HG02588 (cell line): ENCODE results near the gene PRSS2.

Experiments used
- ATAC-seq: cut with Tn5 transposase; IDR thresholded peaks from one replicate; pipeline ENCODE4 v1.9.1; 2021; ENCODE audit warnings: mild to moderate bottlenecking, moderate library complexity; ENCODE audit not compliant: unreplicated experiment

The PRSS2 gene

DNA sequence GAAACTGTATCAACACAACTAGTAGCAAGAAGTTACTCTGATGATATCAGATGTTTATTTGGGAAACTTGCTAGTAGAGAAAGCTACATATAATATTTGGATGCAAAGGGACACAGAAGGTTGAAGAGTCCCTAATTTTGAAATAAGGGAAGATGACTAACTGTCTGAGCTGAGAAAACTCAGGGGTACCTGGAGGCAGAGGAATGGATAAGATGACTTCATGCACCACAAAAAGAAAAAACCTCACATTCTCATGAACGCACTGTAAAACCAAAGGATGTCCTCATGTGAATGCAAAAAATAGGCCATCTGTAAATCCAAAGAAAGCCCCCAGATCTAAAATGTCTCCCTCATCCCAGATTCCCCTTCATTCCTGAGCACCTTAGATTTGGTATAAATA, 29.3 kb downstream of the PRSS2 start:
- no peak for ATAC-seq

DNA sequence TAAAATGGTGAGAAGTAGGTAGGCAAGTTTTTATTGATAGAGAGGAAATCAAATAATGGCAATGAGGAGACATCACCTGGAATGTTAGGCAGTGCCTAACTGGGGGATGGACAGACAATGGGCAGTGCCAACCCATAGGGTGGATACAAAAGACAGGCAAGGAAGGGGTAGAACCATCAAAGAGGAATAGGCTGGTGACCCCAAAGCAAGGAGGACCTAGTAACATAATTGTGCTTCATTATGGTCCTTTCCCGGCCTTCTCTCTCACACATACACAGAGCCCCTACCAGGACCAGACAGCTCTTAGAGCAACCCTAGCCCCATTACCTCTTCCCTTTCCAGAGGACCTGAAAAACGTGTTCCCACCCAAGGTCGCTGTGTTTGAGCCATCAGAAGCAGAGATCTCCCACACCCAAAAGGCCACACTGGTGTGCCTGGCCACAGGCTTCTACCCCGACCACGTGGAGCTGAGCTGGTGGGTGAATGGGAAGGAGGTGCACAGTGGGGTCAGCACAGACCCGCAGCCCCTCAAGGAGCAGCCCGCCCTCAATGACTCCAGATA, 30.0 kb downstream of the PRSS2 start:
- no peak for ATAC-seq

DNA sequence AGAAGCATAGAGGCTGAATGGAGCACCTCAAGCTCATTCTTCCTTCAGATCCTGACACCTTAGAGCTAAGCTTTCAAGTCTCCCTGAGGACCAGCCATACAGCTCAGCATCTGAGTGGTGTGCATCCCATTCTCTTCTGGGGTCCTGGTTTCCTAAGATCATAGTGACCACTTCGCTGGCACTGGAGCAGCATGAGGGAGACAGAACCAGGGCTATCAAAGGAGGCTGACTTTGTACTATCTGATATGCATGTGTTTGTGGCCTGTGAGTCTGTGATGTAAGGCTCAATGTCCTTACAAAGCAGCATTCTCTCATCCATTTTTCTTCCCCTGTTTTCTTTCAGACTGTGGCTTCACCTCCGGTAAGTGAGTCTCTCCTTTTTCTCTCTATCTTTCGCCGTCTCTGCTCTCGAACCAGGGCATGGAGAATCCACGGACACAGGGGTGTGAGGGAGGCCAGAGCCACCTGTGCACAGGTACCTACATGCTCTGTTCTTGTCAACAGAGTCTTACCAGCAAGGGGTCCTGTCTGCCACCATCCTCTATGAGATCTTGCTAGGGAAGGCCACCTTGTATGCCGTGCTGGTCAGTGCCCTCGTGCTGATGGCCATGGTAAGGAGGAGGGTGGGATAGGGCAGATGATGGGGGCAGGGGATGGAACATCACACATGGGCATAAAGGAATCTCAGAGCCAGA, 31.0 kb downstream of the PRSS2 start:
- no peak for ATAC-seq

DNA sequence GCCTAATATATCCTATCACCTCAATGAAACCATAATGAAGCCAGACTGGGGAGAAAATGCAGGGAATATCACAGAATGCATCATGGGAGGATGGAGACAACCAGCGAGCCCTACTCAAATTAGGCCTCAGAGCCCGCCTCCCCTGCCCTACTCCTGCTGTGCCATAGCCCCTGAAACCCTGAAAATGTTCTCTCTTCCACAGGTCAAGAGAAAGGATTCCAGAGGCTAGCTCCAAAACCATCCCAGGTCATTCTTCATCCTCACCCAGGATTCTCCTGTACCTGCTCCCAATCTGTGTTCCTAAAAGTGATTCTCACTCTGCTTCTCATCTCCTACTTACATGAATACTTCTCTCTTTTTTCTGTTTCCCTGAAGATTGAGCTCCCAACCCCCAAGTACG, 31.5 kb downstream of the PRSS2 start:
- ATAC-seq: no peak

DNA sequence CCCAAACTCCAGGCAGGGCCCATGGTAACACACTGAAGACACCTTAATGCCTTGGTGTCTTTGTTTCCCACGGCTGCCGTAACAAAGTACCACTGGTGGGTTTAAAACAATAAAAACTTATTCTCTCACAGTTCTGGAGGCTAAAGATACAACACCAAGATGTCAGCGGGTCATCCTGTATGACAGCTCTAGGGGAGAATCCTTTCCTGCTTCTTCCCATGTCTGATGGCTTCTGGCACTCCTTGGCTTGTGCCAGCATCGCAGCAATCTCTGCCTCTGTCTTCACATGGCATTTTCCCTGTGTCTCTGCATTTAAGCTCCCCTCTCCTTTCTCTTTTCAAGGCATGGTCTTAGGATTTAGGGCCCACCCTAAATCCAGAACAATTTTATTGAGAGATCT, 33.1 kb downstream of the PRSS2 start:
- ATAC-seq: no peak

DNA sequence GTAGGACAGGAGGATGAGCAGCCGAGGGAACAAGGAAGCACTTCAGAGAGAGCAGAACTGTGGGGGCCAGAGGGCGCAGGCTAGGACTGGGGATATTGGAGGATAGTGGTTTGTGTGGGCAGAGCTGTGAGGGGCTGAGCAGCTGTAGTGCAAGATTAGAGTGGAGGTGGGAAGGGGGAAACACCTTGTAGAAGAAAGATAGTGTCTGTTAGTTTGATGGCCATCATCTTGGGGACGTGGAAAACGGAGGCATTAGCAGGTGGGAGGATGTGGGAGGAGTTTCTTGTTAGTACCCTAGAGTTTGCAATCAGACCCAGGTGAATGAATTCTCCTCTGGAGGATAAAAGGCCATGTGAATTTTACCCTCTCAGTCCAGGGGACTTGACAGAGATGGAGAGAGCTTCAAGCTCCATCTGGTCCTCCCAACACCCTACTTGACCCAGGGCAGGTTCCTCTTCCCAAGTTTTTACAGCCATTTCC, 34.0 kb downstream of the PRSS2 start:
- ATAC-seq: no peak

DNA sequence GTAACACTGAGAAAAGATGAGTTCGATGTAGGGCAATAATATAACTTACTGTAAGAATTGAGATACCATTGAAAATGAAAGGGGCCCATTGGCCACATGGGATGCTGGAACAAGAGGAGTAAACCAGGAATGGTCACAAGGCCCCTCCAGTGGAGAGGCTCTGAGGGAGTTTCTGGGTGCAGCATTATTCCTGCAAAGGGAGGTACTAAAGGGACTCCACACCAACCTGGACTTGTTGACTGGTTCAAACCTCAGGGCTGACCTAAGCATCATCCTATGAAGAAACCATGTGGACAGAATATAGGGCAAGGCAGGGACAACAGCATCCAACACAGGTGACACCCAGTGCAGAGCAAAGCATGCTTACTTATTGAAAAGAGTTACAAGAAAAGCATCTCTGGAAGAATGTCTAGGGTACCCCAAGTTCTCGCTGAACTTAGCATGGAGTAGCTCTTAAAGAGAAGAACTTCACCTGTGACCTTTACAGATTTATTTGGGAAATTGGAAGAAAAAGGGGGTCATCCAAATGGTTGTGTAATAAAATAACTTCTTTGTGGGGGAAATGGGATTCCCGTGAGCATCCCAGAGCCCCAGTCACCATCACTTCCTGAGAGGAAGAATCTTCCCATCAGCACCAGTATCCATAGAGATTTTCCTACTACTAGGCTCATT, 34.7 kb downstream of the PRSS2 start:
- ATAC-seq: no peak

DNA sequence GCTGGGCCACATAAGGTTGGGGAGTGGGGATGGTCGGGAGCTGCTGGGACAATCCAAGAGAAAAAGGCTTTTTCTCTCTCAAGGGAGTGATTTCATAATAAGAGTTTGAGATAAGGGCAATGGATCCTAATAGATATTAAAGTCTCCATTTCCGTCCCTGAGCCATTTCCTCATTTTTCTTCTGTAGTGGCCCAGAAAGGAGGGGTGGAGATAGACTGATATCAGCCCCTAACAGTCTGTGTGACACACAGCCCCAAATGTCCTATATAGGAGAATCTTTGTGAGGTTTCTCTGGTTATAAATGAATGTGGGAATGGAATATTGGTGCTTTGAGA, 35.2 kb downstream of the PRSS2 start:
- no peak for ATAC-seq

DNA sequence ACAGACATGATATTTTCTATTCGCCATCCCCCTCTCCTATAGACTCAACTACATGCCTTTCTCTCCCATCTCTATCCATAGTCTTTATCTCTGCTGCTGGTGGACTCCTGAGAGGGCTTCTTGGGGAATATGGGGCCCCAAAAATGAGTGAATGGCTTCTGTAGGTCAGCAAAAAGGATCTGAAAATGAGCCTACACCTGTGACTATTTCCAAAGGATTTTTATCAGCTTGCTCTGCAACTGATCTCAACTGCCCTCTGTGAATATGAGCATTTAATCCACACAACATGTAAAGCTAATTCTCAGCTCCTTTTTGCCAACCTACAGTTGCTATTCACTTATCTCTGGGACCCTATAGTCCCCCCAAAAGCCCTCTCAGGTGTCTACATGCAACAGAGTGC, 36.2 kb downstream of the PRSS2 start:
- no peak for ATAC-seq

DNA sequence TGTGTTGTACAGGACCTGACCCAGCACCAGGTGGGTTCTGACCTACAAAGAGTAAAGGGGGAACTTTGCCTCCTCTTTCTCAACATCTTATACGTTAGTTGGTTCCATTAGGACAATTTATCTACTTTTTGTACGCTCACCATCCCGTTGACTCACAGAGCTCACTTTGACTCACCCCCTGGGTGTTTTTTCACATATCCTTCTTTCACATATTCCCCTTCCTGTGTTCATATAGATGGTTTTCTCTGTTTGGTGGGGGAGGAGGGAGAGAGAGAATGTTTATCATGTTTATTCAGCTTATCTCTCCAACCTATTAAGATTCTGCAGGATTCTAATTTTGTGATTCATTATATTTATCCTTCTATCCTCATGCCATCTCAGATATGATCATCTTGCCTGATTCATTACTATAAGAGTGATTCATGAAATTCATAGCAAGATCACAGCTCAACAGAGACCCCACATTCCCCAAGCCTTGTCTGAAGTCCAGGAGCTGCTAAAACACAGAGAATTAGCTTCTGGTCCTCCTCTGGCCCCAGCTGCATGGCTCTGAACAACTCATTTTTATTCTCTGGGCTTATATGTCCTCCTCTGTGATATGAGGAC, 37.2 kb downstream of the PRSS2 start:
- ATAC-seq: no peak

DNA sequence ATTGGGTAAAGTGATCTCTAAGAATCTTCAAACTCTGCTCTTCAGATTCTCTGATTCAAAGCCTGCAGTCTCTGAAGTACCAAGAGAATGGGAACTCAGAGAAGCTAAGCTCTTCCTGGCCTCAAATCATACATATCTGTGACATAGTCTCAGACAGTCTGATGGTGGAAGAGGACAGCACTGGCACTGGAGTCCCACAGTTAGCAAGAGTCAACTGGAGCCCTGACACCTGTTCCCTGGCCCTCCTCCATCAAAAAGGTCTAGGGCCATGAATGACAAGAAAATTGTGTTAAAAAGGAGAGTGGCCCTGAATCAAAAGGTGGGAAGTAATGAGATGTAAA, 37.7 kb downstream of the PRSS2 start:
- peak; percentile 24 for ATAC-seq

DNA sequence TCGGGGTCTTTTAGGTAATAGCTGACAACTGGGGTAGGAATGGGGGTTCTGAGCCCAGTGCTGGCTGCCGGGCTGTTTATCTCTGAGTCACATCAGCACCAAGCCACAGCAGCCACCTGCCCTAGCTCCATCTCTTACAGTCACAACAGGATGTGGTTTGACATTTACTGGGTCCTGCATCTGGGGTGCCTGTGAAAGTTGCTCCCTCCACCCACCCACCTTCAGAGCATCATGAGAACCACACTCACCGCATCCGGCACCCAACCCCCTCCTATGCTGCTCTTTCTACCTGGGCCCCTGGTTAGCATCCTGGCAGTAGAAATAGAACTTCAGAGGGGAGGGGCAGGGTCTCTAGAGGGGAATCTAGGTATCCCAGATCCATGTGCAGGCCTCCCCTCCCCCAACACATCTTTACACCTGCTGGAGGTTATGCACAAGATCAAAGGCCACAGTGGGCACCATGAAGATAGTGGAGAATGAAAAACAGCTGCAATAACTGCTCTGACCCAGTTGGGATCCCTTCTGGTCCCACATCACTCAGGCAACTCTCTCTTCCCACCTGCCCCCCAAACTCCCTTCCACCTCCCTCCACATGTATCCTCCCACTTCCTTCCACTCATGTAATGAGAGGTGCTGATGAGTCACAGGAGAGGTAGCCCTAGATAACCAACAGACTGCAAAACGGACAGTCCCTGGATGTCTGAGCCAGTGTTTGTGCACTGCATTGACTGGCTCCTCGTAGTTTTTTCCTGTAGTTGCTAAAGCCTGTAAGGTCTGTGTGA, 38.2 kb downstream of the PRSS2 start:
- peak; percentile 87 for ATAC-seq

DNA sequence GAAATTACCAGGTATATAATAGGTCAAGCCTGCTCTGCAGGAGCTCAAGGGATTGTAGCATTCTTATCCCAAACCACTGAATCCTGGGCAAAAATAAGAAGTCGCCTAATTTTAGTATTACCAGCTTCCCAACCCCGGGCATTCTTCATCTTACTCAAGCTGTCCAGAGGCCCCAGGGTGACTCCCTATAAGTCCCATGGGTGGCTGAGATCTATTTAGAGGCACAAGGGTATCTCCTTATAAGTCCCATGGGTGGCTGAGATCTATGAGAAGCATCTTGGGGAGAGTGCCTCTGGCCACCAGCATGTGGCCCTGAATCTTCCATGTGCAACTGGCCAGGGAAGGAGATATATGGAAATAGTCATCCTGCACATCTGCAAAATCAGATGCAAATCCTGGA, 38.9 kb downstream of the PRSS2 start:
- no peak for ATAC-seq

DNA sequence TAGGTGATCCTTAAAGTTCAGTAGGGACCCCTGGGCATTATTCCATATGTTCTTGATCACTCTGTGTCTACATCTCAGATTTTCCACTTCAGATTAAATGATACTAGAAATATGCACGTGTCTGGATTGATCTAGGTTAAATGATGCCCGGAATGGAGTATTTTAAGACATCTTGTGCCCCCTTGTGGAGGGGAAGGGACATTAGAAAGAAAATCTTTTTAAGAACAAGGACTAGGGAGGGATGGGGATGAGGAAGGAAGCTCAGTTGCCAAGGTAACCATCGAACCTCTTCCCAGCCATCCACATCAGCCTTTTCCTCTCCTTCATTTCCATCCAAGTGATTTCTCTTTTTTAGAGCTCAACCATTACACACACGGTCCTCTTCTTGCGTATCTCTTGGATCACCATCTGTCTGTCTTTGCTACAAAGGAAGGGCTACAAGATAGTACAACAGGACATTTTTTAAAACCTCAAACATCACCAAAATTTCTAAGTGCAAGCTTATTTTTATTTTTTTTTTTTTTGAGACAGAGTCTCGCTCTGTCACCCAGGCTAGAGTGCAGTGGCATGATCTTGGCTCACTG, 40.5 kb downstream of the PRSS2 start:
- ATAC-seq: no peak

DNA sequence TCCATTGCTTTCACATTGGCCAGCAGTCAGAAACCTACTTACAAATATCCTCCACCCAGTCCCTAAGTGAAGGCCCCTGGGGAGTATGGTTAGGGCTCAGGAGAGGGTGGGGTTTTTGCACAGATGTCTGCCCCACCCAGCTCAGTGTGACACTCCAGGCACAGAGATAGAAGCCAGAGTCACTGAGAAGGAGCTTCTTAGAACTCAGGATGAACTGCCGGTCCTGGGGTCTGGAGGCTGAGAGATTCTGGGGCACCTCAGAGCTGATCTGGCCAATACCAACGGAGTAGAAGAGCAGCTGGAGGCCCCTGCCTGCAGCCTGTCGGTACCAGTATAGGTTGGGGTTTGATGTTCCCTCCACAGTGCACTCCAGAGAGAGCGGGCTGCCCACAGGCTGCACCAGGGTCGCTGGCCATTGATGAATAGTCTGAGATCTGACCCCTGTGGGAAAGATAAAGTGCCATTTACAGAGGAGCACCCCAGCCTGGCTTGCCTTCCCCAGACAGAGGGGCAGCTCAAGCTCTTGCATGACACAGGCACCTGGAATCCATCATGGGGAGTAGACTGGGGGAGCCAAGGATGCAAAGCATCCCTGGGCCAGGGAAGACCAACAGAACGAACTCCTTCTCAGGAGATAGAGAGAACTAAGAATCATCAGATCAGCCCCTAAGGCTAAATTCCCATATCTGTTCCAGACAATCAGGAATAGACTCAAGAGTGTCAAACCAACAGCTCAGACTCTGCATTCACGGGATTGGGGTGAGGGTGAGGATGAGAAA, 41.9 kb downstream of the PRSS2 start:
- ATAC-seq: no peak

DNA sequence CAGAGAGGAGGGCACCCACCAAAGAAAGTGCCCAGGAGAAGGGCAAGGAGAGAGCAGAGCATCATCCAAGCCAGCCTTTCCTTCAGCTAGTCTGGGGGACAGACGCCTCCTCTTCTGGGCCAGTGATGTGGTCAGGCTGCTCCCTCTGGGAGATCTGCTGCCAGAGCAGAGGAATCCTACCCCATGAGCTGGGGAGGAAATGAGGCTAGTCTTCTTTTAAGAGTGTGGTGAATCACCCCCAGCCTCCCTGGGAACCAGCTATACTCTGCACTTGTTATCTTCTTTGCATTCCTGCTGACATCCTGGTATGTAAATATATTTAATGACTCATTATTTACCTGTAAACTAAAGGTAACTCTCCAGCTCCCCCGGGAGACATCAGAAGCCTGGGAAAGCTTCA, 42.5 kb downstream of the PRSS2 start:
- no peak for ATAC-seq

DNA sequence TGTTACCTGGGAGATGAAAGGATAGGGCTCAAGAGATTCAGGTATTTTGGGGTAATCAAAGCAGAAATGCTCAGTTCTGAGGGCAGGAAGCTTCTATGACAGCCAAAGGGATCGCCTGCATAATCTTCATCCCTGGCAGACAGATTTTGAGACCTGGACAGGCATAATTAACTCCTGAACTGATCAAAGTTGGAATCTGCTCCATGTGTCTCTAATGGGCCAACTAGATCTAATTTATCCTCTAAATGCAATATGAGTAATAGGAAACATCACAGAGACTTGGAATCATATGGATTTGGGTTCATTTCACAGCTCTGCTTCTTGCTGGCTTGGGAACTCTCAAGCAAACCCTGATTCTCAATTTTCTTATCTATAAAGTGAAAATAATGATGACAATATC, 42.9 kb downstream of the PRSS2 start:
- ATAC-seq: no peak

DNA sequence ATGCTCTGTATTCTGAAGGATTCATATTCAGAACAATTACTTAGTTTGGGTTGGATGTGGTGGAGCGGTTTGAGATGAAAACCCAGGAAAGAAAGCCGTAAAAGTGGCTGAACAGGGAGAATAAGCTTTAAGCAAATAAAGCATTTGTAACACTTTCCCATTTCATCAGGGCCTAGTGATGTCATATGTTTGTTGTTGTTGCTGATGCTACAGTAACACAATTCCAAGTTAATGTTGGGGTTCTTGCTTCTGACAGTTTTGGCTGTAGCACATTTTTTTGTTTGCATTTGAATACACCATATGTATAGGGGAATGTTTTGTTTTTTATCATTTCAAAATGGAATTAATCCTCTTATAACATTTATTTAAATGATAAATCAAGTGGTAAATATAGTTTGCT, 43.7 kb downstream of the PRSS2 start:
- ATAC-seq: no peak

DNA sequence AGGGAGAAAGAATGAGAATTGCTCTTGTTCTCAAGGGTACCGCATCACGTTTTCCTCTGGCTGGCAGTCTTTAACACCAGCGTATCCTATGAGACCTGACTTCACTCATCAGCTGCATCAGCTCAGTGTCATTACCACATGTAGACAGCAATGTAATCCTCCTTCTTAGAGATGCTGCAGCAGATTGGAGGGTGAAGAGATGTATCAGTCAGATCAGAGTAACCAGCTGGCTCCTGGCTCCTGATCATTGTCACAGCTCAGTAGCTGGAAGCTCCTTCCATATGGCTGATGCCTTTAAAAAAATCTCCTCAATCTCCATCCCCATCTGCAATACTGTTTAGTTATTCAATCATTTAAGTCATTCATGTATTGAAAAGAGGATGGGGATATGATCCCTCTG, 44.4 kb downstream of the PRSS2 start:
- ATAC-seq: no peak

DNA sequence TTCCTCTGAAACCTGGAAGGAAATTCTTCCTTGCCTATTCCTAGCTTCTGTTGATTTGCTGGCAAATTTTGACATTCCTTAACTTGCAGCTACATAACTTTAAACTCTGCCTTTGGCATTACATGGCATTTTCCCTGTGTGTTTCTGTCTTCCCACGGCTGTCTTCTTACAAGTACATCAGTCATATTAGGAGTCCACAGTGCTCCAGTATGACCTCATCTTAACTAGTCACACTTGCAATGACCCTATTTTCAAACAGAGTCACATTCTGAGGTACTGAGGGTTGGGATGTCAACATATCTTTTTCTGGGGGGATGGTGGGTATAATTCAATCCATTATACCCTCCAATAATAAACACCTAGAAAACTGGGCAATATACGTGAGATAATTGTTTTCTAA, 46.7 kb downstream of the PRSS2 start:
- ATAC-seq: no peak
